GM21390 (cell line): ENCODE results near the gene ZBTB12.
"Not testable (repeated sequence)": the region's sequence is repeated elsewhere in the genome, so short reads cannot be mapped to it uniquely, and the experiment has no call there.

Experiments used
- ATAC-seq: cut with Tn5 transposase; IDR thresholded peaks from one replicate; pipeline ENCODE4 v1.9.1; 2021; ENCODE audit not compliant: unreplicated experiment

ZBTB12 gene, protein sequence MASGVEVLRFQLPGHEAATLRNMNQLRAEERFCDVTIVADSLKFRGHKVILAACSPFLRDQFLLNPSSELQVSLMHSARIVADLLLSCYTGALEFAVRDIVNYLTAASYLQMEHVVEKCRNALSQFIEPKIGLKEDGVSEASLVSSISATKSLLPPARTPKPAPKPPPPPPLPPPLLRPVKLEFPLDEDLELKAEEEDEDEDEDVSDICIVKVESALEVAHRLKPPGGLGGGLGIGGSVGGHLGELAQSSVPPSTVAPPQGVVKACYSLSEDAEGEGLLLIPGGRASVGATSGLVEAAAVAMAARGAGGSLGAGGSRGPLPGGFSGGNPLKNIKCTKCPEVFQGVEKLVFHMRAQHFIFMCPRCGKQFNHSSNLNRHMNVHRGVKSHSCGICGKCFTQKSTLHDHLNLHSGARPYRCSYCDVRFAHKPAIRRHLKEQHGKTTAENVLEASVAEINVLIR

GRCh38 chr6:31901953-31902643, at the start of gene ZBTB12:
Gene ZBTB12, minus strand, starts transcription at chr6:31902086. Its CDS starts 781 bp downstream, at chr6:31901305.
- no peak for ATAC-seq

DNA sequence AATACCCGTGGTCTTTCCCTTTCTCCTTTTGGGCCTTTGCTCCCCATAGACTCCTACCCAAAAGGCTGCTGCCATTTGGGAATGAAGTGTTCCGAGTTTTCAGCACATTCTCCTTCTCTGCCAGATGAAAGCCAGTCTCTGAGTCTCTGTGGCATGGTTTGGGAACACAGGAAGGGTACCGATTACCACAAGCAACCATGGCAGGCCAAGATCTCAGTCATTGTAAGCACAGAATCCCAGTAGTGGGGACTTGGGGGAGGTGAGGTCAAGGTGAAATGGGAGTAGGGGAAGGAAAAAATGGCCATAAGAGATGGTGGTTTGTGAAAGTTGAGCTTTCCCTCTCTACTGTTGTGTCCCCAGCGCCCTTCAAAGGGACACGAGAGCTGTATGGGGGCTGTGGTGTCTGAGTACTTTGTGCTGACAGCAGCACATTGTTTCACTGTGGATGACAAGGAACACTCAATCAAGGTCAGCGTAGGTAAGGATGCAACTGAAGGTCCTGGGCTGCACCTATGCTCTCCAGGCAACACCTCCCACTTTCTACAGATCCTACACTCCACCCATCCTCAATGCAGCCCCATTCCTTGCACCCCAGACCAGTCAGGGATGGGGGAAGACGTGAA, 48.2 kb upstream of the ZBTB12 start:
- no peak for ATAC-seq

- no peak for ATAC-seq
Measured at GRCh38 chr6:31948753-31949413, 47.0 kb upstream of the ZBTB12 start.

GRCh38 chr6:31948306-31948705, 46.4 kb upstream of the ZBTB12 start:
- ATAC-seq = no peak

DNA sequence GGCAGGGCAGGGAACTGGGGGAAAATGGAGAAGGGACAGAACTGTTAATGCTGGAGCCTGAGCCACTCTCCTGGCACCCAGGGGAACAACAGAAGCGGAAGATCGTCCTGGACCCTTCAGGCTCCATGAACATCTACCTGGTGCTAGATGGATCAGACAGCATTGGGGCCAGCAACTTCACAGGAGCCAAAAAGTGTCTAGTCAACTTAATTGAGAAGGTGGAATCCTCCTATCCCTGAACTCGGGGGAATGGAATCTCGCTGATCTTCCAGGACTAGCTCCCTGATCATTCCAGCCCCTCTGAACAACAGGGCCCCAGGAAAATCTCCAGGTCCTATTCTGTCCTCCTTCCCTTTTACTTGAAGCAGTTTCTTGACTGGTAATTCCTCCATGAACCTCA, 46.0 kb upstream of the ZBTB12 start:
- no peak for ATAC-seq

DNA sequence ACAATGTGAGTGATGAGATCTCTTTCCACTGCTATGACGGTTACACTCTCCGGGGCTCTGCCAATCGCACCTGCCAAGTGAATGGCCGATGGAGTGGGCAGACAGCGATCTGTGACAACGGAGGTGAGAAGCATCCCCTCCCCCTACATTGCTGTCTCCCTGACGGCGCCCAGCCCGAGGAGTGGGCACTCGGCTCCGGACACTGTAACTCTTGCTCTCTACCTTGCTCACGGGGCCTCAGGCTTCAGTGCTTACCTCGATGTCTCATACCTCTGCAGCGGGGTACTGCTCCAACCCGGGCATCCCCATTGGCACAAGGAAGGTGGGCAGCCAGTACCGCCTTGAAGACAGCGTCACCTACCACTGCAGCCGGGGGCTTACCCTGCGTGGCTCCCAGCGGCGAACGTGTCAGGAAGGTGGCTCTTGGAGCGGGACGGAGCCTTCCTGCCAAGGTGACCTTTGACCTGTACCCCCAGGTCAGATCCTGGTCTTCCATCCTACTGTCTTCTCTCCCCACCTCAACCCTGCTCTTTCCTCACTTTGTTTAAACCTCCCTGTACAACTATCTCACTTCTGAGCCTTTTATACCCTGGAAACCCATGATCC, 45.3 kb upstream of the ZBTB12 start:
- ATAC-seq = no peak

- no peak for ATAC-seq
Measured at GRCh38 chr6:31946370-31946885, 44.5 kb upstream of the ZBTB12 start.

GRCh38 chr6:31945507-31946369, 43.9 kb upstream of the ZBTB12 start, which contains the start of gene CFB:
Gene CFB, plus strand, starts transcription at chr6:31946095. Its CDS starts 127 bp downstream, at chr6:31946222.
- ATAC-seq = no peak

DNA sequence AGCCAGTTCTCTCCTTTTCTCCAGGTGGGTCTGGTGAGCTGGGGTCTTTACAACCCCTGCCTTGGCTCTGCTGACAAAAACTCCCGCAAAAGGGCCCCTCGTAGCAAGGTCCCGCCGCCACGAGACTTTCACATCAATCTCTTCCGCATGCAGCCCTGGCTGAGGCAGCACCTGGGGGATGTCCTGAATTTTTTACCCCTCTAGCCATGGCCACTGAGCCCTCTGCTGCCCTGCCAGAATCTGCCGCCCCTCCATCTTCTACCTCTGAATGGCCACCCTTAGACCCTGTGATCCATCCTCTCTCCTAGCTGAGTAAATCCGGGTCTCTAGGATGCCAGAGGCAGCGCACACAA, 43.2 kb upstream of the ZBTB12 start:
- ATAC-seq = no peak

DNA sequence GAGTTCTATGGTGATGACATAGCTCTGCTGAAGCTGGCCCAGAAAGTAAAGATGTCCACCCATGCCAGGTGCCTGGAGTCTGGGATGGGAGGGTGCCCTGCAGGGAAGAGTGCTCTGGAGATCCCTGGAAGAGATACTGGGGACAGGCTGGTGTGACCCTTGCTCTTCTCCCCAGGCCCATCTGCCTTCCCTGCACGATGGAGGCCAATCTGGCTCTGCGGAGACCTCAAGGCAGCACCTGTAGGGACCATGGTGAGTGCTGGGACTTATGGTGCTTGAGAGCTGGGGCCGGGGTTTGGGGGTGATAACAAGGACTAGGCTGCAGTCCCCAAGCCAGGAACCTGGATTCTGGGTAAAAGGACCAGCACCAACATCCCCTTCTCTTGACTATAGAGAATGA, 41.9 kb upstream of the ZBTB12 start:
- no peak for ATAC-seq

GRCh38 chr6:31940256-31940664, 38.4 kb upstream of the ZBTB12 start:
- ATAC-seq = no peak

DNA sequence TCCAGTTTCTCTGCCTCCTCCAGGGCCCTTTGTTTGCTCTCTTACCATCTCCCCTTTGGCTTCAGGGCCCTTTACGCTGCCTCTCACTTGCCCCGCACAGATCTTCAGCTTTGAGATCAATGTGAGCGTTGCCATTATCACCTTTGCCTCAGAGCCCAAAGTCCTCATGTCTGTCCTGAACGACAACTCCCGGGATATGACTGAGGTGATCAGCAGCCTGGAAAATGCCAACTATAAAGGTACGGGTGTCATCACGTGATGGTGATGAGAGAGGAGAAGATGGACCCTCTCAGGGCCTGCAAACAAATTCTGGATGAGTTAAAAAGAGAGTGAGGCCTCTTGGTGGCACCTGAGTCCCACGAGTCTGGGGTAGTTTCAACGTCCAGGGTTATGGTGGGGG, 33.9 kb upstream of the ZBTB12 start:
- no peak for ATAC-seq

GRCh38 chr6:31935021-31935420, 33.1 kb upstream of the ZBTB12 start:
- no peak for ATAC-seq

- no peak for ATAC-seq
Measured at GRCh38 chr6:31933537-31933936, 31.7 kb upstream of the ZBTB12 start.

DNA sequence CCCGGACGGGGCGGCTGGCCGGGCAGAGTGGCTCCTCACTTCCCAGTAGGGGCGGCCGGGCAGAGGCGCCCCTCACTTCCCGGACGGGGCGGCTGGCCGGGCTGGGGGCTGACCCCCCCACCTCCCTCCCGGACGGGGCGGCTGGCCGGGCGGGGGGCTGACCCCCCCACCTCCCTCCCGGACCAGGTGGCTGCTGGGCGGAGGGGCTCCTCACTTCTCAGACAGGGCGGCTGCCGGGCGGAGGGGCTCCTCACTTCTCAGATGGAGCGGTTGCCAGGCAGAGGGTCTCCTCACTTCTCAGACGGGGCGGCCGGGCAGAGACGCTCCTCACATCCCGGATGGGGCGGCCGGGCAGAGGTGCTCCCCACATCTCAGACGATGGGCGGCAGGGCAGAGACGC, 30.3 kb upstream of the ZBTB12 start:
- not testable (repeated sequence) for ATAC-seq

- ATAC-seq = no peak
Measured at GRCh38 chr6:31930962-31931361, 29.1 kb upstream of the ZBTB12 start.

DNA sequence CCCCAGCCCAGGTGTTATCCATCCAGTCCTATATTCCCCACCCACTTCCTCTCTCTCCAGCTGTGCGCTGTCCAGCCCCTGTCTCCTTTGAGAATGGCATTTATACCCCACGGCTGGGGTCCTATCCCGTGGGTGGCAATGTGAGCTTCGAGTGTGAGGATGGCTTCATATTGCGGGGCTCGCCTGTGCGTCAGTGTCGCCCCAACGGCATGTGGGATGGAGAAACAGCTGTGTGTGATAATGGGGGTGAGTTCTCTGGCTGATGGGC, 26.7 kb upstream of the ZBTB12 start:
- ATAC-seq = no peak

GRCh38 chr6:31927863-31928671, 26.2 kb upstream of the ZBTB12 start:
- ATAC-seq = no peak

DNA sequence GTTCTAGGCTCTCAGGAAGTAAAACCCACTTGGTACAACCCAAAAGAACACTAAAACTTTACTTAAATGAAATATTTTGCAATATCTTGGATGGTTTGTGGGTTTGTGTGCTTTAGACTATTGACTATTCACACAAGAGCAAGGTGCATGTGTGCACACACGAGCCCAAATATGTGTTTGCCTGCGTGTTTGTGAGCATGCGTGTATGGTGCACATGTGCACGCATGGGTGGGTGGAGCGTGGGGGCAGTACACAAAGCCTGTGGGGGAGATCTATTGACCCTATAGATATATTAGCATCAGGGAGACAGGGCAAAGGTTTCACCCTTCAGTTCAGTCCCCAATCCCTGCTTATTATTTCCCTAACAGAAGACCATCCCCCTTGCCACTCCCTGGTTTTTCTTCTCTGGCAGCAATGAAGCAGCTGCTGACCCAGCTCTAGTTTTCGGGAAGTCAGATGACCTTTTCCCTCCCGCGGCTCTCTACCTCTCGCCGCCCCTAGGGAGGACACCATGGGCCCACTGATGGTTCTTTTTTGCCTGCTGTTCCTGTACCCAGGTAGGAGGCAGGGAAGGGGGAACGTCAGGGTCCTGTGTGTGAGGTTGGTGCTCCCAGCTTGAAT, 25.5 kb upstream of the ZBTB12 start, which contains the start of gene C2:
Gene C2 (plus strand): TSS at position 476 of the 621 bp plus-strand sequence. CDS start 36 bp downstream, at position 512.
- no peak for ATAC-seq
